Calu3 (cell line): ENCODE data around the gene MBD1. TPM values are rescaled to one million over a fixed set of nuclear protein-coding genes. Genes with fewer than 3 reads are reported as not detected.

ENCODE experiments used
- BruUV-seq: library from RNA; stranded (reverse); fragments of 400-500 nt; replicated peaks from 2 replicates; lab custom pipeline; 2021; lab: Mats Ljungman, UMichigan
- CTCF ChIA-PET: fragments of 300-600 bp; sonication (Branson Sonifier 250); formaldehyde crosslinking; loops from one replicate; lab custom pipeline; 2022; ENCODE audit warnings: antibody characterized with exemption; lab: Charles Lee
- DNase-seq: peaks from one replicate; pipeline ENCODE4 v3.0.0; 2022
- H3K27ac Mint-ChIP-seq: one replicate; pipeline ENCODE4 v1.8.0; 2022; ENCODE audit warnings: mixed read lengths; ENCODE audit not compliant: unreplicated experiment
- H3K27me3 Mint-ChIP-seq: one replicate; pipeline ENCODE4 v1.8.0; 2022; ENCODE audit warnings: mixed read lengths; ENCODE audit not compliant: unreplicated experiment
- H3K36me3 Mint-ChIP-seq: one replicate; pipeline ENCODE4 v1.8.0; 2022; ENCODE audit warnings: mild to moderate bottlenecking, moderate library complexity, mixed read lengths; ENCODE audit not compliant: insufficient read depth, unreplicated experiment
- H3K4me1 Mint-ChIP-seq: one replicate; pipeline ENCODE4 v1.8.0; 2022; ENCODE audit warnings: mild to moderate bottlenecking, low read depth, mixed read lengths; ENCODE audit not compliant: unreplicated experiment
- H3K4me3 Mint-ChIP-seq: one replicate; pipeline ENCODE4 v1.8.0; 2022; ENCODE audit warnings: mild to moderate bottlenecking, low read depth, moderate library complexity, mixed read lengths; ENCODE audit not compliant: unreplicated experiment
- H3K9me3 Mint-ChIP-seq: one replicate; pipeline ENCODE4 v1.8.0; 2022; ENCODE audit warnings: low read depth, mixed read lengths; ENCODE audit not compliant: unreplicated experiment
- intact Hi-C: fragments of 100-400 bp; cut with micrococcal nuclease; formaldehyde crosslinking; loops from one replicate; pipeline ENCODE4 v1.10.0; 2022; ENCODE audit not compliant: unreplicated experiment
- total RNA-seq: library from RNA; stranded (reverse); gene quantifications from 2 replicates; pipeline ENCODE4 v1.2.3, GENCODE V29; 2022
- TF ChIP-seq, protein P1 (sequence below): fragments of 200-600 bp; IDR thresholded peaks from one replicate; pipeline ENCODE4 v1.8.0; 2022; ENCODE audit warnings: antibody characterized with exemption; ENCODE audit not compliant: unreplicated experiment

MBD1 gene
- total RNA-seq, 1 experiment from 2014 or later: 70.5 TPM

DNA sequence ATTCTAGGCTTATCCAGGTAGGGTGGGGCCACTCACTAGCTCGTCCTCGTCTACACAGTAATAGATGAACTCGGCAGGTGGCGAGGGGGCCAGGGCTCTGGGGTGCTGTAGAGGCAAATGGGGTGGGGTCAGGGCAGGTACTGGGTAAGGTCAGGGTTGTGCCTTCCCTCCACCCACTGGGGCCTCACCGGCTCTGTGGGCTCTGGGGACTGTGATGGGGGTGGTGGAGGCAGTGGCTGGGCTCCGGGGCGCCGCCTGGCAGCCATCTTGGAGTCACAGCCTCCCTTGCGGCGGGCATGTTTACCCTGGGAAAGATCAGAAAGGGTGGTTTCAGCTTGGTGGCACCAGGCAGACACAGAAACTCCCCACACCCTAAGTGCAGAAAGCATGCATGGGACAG, 6.4 kb downstream of the MBD1 start:
- no peaks in the 10 kb centered on the region for H3K27me3 Mint-ChIP-seq
- TF ChIP-seq, protein P1, sequence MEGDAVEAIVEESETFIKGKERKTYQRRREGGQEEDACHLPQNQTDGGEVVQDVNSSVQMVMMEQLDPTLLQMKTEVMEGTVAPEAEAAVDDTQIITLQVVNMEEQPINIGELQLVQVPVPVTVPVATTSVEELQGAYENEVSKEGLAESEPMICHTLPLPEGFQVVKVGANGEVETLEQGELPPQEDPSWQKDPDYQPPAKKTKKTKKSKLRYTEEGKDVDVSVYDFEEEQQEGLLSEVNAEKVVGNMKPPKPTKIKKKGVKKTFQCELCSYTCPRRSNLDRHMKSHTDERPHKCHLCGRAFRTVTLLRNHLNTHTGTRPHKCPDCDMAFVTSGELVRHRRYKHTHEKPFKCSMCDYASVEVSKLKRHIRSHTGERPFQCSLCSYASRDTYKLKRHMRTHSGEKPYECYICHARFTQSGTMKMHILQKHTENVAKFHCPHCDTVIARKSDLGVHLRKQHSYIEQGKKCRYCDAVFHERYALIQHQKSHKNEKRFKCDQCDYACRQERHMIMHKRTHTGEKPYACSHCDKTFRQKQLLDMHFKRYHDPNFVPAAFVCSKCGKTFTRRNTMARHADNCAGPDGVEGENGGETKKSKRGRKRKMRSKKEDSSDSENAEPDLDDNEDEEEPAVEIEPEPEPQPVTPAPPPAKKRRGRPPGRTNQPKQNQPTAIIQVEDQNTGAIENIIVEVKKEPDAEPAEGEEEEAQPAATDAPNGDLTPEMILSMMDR: no peak
- H3K36me3 Mint-ChIP-seq: peaks cover 32% of the 10 kb centered on the region
- no TSS peak for BruUV-seq
- H3K4me1 Mint-ChIP-seq: peaks cover 3% of the 10 kb centered on the region
- intact Hi-C loops: no loop called here
- CTCF ChIA-PET: interaction anchor here (1.4 kb wide), 1 partner anchor 56 kb away, joined by 3 read pairs; no protein-coding TSS in a partner anchor
- H3K4me3 Mint-ChIP-seq: no peak overlapping the region
- DNase-seq: no peak
- no peak overlapping the region for H3K27ac Mint-ChIP-seq
- no peaks in the 10 kb centered on the region for H3K9me3 Mint-ChIP-seq

DNA sequence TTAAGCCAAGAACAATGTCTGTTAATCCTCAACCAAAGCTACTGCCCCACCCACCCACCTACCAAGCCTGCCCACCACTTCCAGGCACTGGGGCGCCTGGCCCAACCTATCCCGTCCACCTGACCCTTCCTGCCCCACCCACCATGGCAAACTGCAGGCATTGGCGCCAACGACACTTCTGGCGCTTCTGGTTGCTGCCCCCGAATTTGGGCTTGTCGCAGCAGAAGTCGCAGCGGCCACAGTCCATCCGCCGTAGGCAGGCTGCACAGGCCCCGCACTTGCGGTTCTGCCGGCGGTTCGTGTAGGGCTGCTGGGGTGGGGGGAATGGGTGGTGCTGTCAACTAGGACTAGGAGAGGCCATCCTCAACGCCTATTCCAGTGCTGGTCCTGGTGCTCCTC, 7.3 kb downstream of the MBD1 start:
- Mint-ChIP-seq H3K27ac (no peak overlapping the region), H3K36me3 (peaks cover 32% of the 10 kb centered on the region), H3K27me3 (no peaks in the 10 kb centered on the region), H3K9me3 (no peaks in the 10 kb centered on the region), H3K4me3 (no peak overlapping the region), H3K4me1 (no peaks in the 10 kb centered on the region)
- no peak for DNase-seq
- intact Hi-C loops: no loop called here
- CTCF ChIA-PET: no interaction called here
- BruUV-seq: no TSS peak
- TF ChIP-seq, protein P1: no peak

DNA sequence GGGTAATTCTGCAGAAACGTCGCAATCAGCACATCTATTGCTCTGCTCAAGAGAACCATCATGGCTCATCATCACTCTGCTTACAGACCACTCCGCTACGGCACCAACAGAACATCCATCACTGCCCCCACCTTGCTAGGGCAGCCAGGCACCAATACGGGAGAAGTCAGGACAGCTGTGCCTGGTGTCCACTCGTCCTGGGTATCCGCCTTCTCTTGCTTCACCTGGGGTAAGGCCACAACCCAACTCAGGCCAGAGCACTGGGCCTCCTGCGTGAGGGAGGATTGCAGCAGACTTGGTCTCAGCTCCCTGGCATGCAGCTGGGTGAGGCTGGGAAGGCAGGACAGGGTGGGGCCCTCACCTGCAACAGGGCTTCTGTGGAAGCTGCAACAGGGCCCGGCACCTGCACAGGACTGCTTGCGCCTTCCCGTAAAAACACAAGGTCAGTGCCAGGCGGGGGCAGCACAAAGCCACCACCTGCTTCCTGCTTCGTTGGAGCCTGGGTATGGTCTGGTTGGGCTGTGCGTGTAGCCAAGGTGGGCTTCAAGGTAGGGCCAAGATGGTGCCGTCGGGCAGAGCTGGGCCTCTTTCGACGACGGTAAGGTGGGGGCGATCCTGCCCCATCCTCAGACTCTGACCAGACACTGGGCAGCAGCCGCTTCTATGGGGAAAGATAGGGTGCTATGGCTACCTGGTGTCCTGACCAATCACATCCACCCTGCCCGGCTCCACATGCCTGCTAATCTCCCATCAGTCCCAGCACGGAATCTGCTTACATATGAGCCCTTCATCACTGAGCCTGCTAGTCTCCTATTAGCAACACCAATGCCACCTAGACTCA, 7.9 kb downstream of the MBD1 start:
- Mint-ChIP-seq H3K27me3 (no peaks in the 10 kb centered on the region), H3K9me3 (no peaks in the 10 kb centered on the region), H3K4me3 (no peak overlapping the region), H3K4me1 (no peaks in the 10 kb centered on the region), H3K36me3 (peaks cover 34% of the 10 kb centered on the region), H3K27ac (no peak overlapping the region)
- TF ChIP-seq, protein P1: no peak
- BruUV-seq: no TSS peak
- DNase-seq: no peak
- intact Hi-C loops: no loop called here
- CTCF ChIA-PET: interaction anchor here (0.6 kb wide), 1 partner anchor 86 kb away, joined by 4 read pairs; no protein-coding TSS in a partner anchor

- Mint-ChIP-seq H3K4me1 (peaks cover 7% of the 10 kb centered on the region), H3K9me3 (no peaks in the 10 kb centered on the region), H3K27me3 (no peaks in the 10 kb centered on the region), H3K27ac (no peak overlapping the region), H3K36me3 (peaks cover 40% of the 10 kb centered on the region), H3K4me3 (no peak overlapping the region)
- TF ChIP-seq, protein P1: no peak
- CTCF ChIA-PET: no interaction called here
- intact Hi-C loops: no loop called here
- DNase-seq: no peak
- BruUV-seq: no TSS peak
These were observed 8.8 kb downstream of the MBD1 start for GRCh38 chr18:50272568-50272967.
